ENCODE measurements around the gene LRRC7. TPM values are rescaled to one million over a fixed set of nuclear protein-coding genes. Genes with fewer than 3 reads are reported as not detected.
A peak's percentile ranks its signal among the peaks of the same experiment; 100 is the strongest.

The LRRC7 gene
- total and polyA plus RNA-seq, 2 of the 13 experiments (the other 11 are each of a cell fraction or from before 2014, with no cell fraction given), result not detected

DNA sequence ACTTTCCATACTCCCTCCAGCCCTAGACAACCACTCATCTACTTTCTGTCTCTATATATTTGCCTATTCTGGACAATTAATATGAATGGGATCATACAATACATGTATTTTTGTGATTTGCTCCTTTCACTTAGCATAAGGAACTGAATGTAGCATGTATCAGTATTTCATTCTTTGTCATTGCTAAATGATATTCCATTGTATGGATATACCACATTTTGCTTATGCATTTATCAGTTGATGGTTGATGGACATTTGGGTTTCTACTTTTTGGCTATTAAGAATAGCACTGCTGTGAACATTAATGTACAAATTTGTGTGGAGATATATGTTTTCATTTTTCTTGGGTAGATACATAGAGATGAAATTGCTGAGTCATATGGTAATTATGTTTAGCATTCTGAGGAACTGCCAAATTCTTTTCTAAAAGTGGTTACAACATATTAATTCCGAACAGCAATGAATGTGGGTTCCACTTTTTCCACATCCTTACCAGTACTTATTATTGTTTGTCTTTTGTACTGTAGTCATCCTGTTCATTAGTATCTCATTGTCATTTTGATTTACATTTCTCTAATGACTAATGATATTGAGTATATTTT lies 516.7 kb downstream of the LRRC7 start:
- Histone ChIP-seq H3K4me2 (ENCODE audit: low read depth, low read length) (no peak overlapping the region), H3K27ac (ENCODE audit: extremely low read length, insufficient read depth, low read length) (no peak overlapping the region), H2AFZ (ENCODE audit: low read length) (no peak overlapping the region), H3K4me1 (ENCODE audit: insufficient read depth, low read length) (no peaks in the 10 kb centered on the region), H3K9ac (ENCODE audit: insufficient read depth, low read depth, low read length) (no peak overlapping the region), H4K20me1 (ENCODE audit: insufficient read depth, low read length) (no peaks in the 10 kb centered on the region), H3K27me3 (ENCODE audit: control insufficient read depth in 1 of 2, insufficient read depth in 2 of 2, low read length in 2 of 2) (no peaks in the 10 kb centered on the region), H3K79me2 (ENCODE audit: insufficient read depth, low read length) (no peaks in the 10 kb centered on the region), H3K9me3 (ENCODE audit: low read length) (no peaks in the 10 kb centered on the region), H3K4me3 (replicated peaks in 1 of 3; ENCODE audit: insufficient read depth in 1 of 3, low read depth in 2 of 3, low read length in 3 of 3) (no peak overlapping the region), H3K36me3 (replicated peaks in 1 of 2; ENCODE audit: control insufficient read depth in 1 of 2, insufficient read depth in 2 of 2, low read length in 2 of 2) (no peaks in the 10 kb centered on the region)
- in situ Hi-C loops (cut with HindIII; ENCODE audit: extremely low pct_ligation_motif_present, low pct_unique_long_range_greater_than_20kb) (no loop called here), intact Hi-C loops (cut with micrococcal nuclease; ENCODE audit: unreplicated experiment) (no loop called here)
- FAIRE-seq, result no peak
- WGBS (ENCODE audit: low lambda C conversion rate), result 0% methylated on average over 1 of the region's 1 CpG
- TF ChIP-seq, protein P1, sequence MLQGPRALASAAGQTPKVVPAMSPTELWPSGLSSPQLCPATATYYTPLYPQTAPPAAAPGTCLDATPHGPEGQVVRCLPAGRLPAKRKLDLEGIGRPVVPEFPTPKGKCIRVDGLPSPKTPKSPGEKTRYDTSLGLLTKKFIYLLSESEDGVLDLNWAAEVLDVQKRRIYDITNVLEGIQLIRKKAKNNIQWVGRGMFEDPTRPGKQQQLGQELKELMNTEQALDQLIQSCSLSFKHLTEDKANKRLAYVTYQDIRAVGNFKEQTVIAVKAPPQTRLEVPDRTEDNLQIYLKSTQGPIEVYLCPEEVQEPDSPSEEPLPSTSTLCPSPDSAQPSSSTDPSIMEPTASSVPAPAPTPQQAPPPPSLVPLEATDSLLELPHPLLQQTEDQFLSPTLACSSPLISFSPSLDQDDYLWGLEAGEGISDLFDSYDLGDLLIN (CRISPR knock-in tag; IDR thresholded peaks at IDR 0.05; ENCODE audit: borderline replicate concordance), result no peak
- TF ChIP-seq, protein P2, sequence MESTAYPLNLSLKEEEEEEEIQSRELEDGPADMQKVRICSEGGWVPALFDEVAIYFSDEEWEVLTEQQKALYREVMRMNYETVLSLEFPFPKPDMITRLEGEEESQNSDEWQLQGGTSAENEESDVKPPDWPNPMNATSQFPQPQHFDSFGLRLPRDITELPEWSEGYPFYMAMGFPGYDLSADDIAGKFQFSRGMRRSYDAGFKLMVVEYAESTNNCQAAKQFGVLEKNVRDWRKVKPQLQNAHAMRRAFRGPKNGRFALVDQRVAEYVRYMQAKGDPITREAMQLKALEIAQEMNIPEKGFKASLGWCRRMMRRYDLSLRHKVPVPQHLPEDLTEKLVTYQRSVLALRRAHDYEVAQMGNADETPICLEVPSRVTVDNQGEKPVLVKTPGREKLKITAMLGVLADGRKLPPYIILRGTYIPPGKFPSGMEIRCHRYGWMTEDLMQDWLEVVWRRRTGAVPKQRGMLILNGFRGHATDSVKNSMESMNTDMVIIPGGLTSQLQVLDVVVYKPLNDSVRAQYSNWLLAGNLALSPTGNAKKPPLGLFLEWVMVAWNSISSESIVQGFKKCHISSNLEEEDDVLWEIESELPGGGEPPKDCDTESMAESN (CRISPR knock-in tag; conservative IDR thresholded peaks at IDR 0.05), result no peak
- TF ChIP-seq ZNF546 (CRISPR knock-in tag; conservative IDR thresholded peaks at IDR 0.05), result no peak
- TF ChIP-seq, protein P3, sequence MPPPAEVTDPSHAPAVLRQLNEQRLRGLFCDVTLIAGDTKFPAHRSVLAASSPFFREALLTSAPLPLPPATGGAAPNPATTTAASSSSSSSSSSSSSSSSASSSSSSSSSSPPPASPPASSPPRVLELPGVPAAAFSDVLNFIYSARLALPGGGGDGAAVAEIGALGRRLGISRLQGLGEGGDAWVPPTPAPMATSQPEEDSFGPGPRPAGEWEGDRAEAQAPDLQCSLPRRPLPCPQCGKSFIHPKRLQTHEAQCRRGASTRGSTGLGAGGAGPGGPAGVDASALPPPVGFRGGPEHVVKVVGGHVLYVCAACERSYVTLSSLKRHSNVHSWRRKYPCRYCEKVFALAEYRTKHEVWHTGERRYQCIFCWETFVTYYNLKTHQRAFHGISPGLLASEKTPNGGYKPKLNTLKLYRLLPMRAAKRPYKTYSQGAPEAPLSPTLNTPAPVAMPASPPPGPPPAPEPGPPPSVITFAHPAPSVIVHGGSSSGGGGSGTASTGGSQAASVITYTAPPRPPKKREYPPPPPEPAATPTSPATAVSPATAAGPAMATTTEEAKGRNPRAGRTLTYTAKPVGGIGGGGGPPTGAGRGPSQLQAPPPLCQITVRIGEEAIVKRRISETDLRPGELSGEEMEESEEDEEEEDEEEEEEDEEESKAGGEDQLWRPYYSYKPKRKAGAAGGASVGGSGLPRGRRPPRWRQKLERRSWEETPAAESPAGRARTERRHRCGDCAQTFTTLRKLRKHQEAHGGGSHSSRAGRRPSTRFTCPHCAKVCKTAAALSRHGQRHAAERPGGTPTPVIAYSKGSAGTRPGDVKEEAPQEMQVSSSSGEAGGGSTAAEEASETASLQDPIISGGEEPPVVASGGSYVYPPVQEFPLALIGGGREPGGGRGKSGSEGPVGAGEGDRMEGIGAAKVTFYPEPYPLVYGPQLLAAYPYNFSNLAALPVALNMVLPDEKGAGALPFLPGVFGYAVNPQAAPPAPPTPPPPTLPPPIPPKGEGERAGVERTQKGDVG (CRISPR knock-in tag; IDR thresholded peaks at IDR 0.05; ENCODE audit: borderline replicate concordance), result no peak
- no peak for TF ChIP-seq SRSF1 (optimal IDR thresholded peaks at IDR 0.05; ENCODE audit: low read depth, low read length)
- TF ChIP-seq KDM2A (CRISPR knock-in tag; IDR thresholded peaks at IDR 0.05; ENCODE audit: borderline replicate concordance, low read depth), result no peak
- peak; percentile 47; the same call in 1 of the 2 replicates for TF ChIP-seq MAFF (IDR thresholded peaks at IDR 0.05; ENCODE audit: low read depth, low read length)
- peak; percentile 61 to 68 for TF ChIP-seq MAFK (conservative IDR thresholded peaks at IDR 0.05 in 1 of 2, IDR thresholded peaks at IDR 0.05 in 1 of 2; ENCODE audit: low read length in 2 of 2)
- TF ChIP-seq, protein P4, sequence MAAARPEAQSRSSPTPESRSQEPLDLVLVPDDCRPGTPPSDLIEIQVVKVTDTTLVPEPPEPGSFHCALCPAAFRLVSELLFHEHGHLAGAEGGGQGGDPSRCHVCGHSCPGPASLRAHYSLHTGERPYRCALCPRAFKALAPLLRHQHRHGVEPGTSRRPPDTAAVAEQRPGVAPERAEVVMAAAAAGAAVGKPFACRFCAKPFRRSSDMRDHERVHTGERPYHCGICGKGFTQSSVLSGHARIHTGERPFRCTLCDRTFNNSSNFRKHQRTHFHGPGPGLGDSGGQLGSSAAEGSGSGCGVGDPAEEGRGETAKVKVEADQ (CRISPR knock-in tag; IDR thresholded peaks at IDR 0.05; ENCODE audit: borderline replicate concordance), result no peak
- TF ChIP-seq CENPX (CRISPR knock-in tag; IDR thresholded peaks at IDR 0.05), result no peak
- peak; percentile 66; the same call in 1 of the 2 replicates for TF ChIP-seq NFE2L2 (IDR thresholded peaks at IDR 0.05; ENCODE audit: low read length)
- no peak for TF ChIP-seq ZSCAN29 (CRISPR knock-in tag; conservative IDR thresholded peaks at IDR 0.05)
- TF ChIP-seq ZNF556 (CRISPR knock-in tag; IDR thresholded peaks at IDR 0.05; ENCODE audit: borderline replicate concordance), result no peak
- no peak for TF ChIP-seq WIZ (CRISPR knock-in tag; IDR thresholded peaks at IDR 0.05)
- DNase-seq (ENCODE audit: low spot score), result no peak
- ChIA-PET POLR2A (no interaction called here), CTCF (ENCODE audit: low intra/inter-chr PET ratio, low total read pairs) (no interaction called here)
- BruUV-seq (replicated peaks), result no TSS peak
- no peak for ATAC-seq

Data from HepG2 (cell line).